Upper lobe of left lung (tissue), 6 donors: ENCODE measurements around the gene PPP1R15B. TPM values are rescaled to one million over a fixed set of nuclear protein-coding genes. Genes with fewer than 3 reads are reported as not detected.

Experiments used
- ATAC-seq, 2 donors: fragments of 200-7000 bp; cut with Tn5 transposase; one replicate each; pipeline ENCODE4 v1.9.1; 2022; ENCODE audit warnings: mild to moderate bottlenecking in 2 of 2, moderate library complexity in 2 of 2; ENCODE audit not compliant: low FRiP score in 2 of 2
- DNase-seq, 2 donors: peaks; one replicate each; pipeline ENCODE4 v3.0.0-alpha.2; 2019 to 2020
- H3K27ac ChIP-seq, 4 donors: fragments of 200-600 bp; sonication (generic); one replicate each; pipeline ENCODE4 v1.5.1; 2016 to 2019
- H3K27me3 ChIP-seq, 4 donors: fragments of 200-600 bp; sonication (generic); one replicate each; pipeline ENCODE4 v1.5.1; 2017 to 2019
- H3K36me3 ChIP-seq, 4 donors: fragments of 200-600 bp; sonication (generic); one replicate each; pipeline ENCODE4 v1.5.1; 2016 to 2019
- H3K4me1 ChIP-seq, 4 donors: fragments of 200-600 bp; sonication (generic); one replicate each; pipeline ENCODE4 v1.5.1; 2018 to 2019
- H3K4me3 ChIP-seq, 4 donors: fragments of 200-600 bp; sonication (generic); one replicate each; pipeline ENCODE4 v1.5.1; 2017 to 2019; ENCODE audit warnings: mild to moderate bottlenecking in 2 of 4, moderate library complexity in 1 of 4
- H3K9me3 ChIP-seq, 4 donors: fragments of 200-600 bp; sonication (generic); one replicate each; pipeline ENCODE4 v1.5.1; 2018 to 2019
- CTCF ChIP-seq, 6 experiments: fragments of 450-650 bp in 4 of 6; fragments of 200-600 bp in 2 of 6; sonication (generic) in 2 of 6; IDR thresholded peaks; one replicate each; pipeline ENCODE4 v1.5.1; 2016 to 2019; ENCODE audit warnings: antibody characterized with exemption in 6 of 6
- EP300 ChIP-seq, 4 donors: sonication (generic); formaldehyde crosslinking; IDR thresholded peaks; one replicate each; pipeline ENCODE4 v1.5.1; 2017; ENCODE audit warnings: antibody characterized with exemption in 4 of 4, control low read depth in 2 of 4
- POLR2A ChIP-seq, 4 donors: fragments of 450-650 bp; IDR thresholded peaks; one replicate each; pipeline ENCODE4 v1.5.1; 2016 to 2017; ENCODE audit warnings: antibody characterized with exemption in 4 of 4, mild to moderate bottlenecking in 2 of 4
- POLR2AphosphoS5 ChIP-seq, 2 donors: sonication (generic); formaldehyde crosslinking; IDR thresholded peaks; one replicate each; pipeline ENCODE4 v1.5.1; 2017; ENCODE audit warnings: antibody characterized with exemption in 2 of 2
- WGBS, 2 donors: methylation state at CpG; one replicate each; pipeline ENCODE4 v1.1.5; 2017 to 2018; 5-methylcytosine and 5-hydroxymethylcytosine counted together
- total RNA-seq, 6 donors: library from RNA; depleted of rRNA in 4 of 6; stranded (reverse); fragments of >200 nt in 4 of 6; gene quantifications; one replicate each; pipeline versions ENCODE4 v1.1.0 to v1.2.1, GENCODE V29; 2016 to 2021
- donor health status: DM: no; HTN: no; CAD: no; lungs with moderate emphysema.
- donor health status: DM: no; HTN: yes; CAD: no; lungs with severe emphysema.

Gene PPP1R15B
- total RNA-seq, 6 donors from 2014 or later, result 30.4 to 67.8 (median 44.2) TPM

DNA sequence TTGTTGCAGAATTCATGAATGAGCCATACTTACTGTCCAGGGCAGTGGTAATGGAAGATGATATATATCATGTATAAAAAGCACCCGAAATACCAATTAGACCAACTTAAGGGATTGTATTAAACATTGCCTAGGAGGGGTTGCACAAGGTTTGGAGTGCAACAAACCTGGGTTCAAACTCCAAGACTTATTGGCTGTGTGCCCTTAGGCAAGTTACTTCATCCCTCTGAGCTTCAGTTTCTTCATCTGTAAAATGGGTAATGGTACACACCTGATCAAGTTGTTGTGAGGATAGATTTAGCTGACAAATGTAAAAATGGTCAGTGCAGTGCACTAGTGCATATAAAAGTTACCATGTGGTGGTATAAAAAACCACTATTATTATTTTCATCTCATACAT, 9.8 kb upstream of the PPP1R15B start:
- H3K4me3 ChIP-seq, result no peak overlapping the region
- H3K9me3 ChIP-seq, result no peaks in the 10 kb centered on the region
- ATAC-seq, result no peak
- H3K4me1 ChIP-seq, result peaks cover 17 to 24% (median 20%) of the 10 kb centered on the region in 4 donors
- H3K36me3 ChIP-seq, result peaks cover 2 to 48% (median 27%) of the 10 kb centered on the region in 4 donors
- WGBS, 2 donors, result 100% methylated on average over 1 of the region's 1 CpG
- no peak overlapping the region for H3K27ac ChIP-seq
- H3K27me3 ChIP-seq, result no peaks in the 10 kb centered on the region
- no peak for DNase-seq
- TF ChIP-seq POLR2AphosphoS5 (IDR thresholded peaks at IDR 0.05) (no peak), POLR2A (IDR thresholded peaks at IDR 0.05) (no peak), CTCF (IDR thresholded peaks at IDR 0.05) (no peak), EP300 (IDR thresholded peaks at IDR 0.05) (no peak)

- H3K27ac ChIP-seq, result no peak overlapping the region
- DNase-seq, result no peak
- H3K4me1 ChIP-seq, result peaks cover 17 to 25% (median 23%) of the 10 kb centered on the region in 4 donors
- peaks cover 0 to 37% (median 21%) of the 10 kb centered on the region in 4 donors for H3K36me3 ChIP-seq
- H3K9me3 ChIP-seq, result no peaks in the 10 kb centered on the region
- no peak for TF ChIP-seq POLR2A (IDR thresholded peaks at IDR 0.05)
- TF ChIP-seq EP300 (IDR thresholded peaks at IDR 0.05), result no peak
- no peak for TF ChIP-seq POLR2AphosphoS5 (IDR thresholded peaks at IDR 0.05)
- no peak for TF ChIP-seq CTCF (IDR thresholded peaks at IDR 0.05)
- no peaks in the 10 kb centered on the region for H3K27me3 ChIP-seq
- WGBS, 2 donors, result 71 to 75% methylated on average over 7 of the region's 7 CpGs
- ATAC-seq, result no peak
- no peak overlapping the region for H3K4me3 ChIP-seq
Measured at GRCh38 chr1:204420039-204421004, 8.7 kb upstream of the PPP1R15B start.

- DNase-seq, result no peak
- no peak for ATAC-seq
- H3K9me3 ChIP-seq, result no peaks in the 10 kb centered on the region
- H3K27me3 ChIP-seq, result no peaks in the 10 kb centered on the region
- H3K27ac ChIP-seq, result peak overlapping the region in 1 of 4 donors; percentile 85
- peaks cover 0 to 24% (median 10%) of the 10 kb centered on the region in 4 donors for H3K36me3 ChIP-seq
- TF ChIP-seq EP300 (IDR thresholded peaks at IDR 0.05) (no peak), POLR2AphosphoS5 (IDR thresholded peaks at IDR 0.05) (no peak)
- no peak overlapping the region for H3K4me3 ChIP-seq
- peaks cover 17 to 25% (median 23%) of the 10 kb centered on the region in 4 donors for H3K4me1 ChIP-seq
Measured at GRCh38 chr1:204419064-204419403, 7.4 kb upstream of the PPP1R15B start.

DNA sequence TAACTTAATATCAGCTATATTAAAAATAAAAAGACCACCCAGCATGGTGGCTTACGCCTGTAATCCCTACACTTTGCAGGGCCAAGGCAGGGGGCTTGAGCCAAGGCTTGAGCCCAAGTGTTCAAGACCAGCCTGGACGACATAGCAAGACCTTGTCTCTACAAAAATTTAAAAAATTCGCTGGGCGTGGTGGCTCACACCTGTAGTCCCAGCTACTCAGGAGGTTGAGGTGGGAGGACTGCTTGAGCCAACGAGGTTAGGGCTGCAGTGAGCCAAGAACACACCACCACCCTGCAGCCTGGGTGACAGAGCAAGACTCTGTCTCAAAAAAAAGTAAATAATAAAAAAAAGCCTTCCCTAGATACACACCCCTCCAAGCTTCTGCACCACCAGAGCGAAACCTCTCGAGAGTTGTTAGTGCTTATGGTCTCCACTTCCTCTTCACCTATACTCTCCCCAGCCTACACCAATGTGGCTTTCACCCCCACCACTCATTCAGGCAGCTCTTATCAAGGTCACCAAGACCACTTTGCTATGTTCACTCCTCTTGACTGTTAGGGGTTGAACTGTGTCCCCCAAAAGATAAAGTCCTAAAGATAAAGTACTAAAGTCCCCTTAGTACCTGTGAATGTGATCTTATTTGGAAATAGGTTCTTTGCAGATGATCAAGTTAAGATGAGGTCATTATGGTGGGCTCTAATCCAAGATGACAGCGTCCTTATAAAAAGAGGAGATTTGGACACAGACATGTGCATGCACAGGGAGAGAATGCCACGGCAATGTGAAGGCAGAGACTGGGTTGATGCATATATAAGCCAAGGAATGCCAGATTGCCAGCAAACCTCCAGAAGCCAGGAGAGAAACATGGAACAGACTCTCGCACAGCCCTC, 6.8 kb upstream of the PPP1R15B start:
- no peak for ATAC-seq
- Histone ChIP-seq H3K27ac (peak overlapping the region; percentile 75 to 85 (median 78)), H3K27me3 (no peaks in the 10 kb centered on the region), H3K36me3 (peaks cover 0 to 18% (median 6%) of the 10 kb centered on the region in 4 donors), H3K4me3 (no peak overlapping the region), H3K9me3 (no peaks in the 10 kb centered on the region), H3K4me1 (peaks cover 17 to 25% (median 23%) of the 10 kb centered on the region in 4 donors)
- no peak for DNase-seq
- WGBS, 2 donors, result 70 to 76% methylated on average over 10 of the region's 10 CpGs
- TF ChIP-seq POLR2AphosphoS5 (IDR thresholded peaks at IDR 0.05) (no peak), POLR2A (IDR thresholded peaks at IDR 0.05) (no peak), EP300 (IDR thresholded peaks at IDR 0.05) (no peak), CTCF (IDR thresholded peaks at IDR 0.05) (no peak)
